Type B pancreatic cell (in vitro differentiated cells): ENCODE results near the gene HMCN1. TPM values are rescaled to one million over a fixed set of nuclear protein-coding genes. Genes with fewer than 3 reads are reported as not detected.

Experiments
- DNase-seq: peaks from one replicate; pipeline ENCODE4 v3.0.0; 2021; ENCODE audit warnings: mixed read lengths; ENCODE audit not compliant: unreplicated experiment; ENCODE audit errors: extremely low spot score
- H3K27ac Mint-ChIP-seq: 2 replicates; pipeline ENCODE4 v1.8.0; 2021; ENCODE audit warnings: mild to moderate bottlenecking, mixed read lengths
- H3K27me3 Mint-ChIP-seq: 2 replicates; pipeline ENCODE4 v1.8.0; 2021; ENCODE audit warnings: mixed read lengths
- H3K36me3 Mint-ChIP-seq: 2 replicates; pipeline ENCODE4 v1.8.0; 2021; ENCODE audit warnings: mixed read lengths
- H3K4me1 Mint-ChIP-seq: one replicate; pipeline ENCODE4 v1.8.0; 2021; ENCODE audit warnings: mixed read lengths; ENCODE audit not compliant: unreplicated experiment
- H3K4me3 Mint-ChIP-seq: 2 replicates; pipeline ENCODE4 v1.8.0; 2021; ENCODE audit warnings: mild to moderate bottlenecking, mixed read lengths
- H3K9me3 Mint-ChIP-seq: 2 replicates; pipeline ENCODE4 v1.8.0; 2021; ENCODE audit warnings: mixed read lengths
- total RNA-seq: library from RNA; stranded (reverse); gene quantifications from 2 replicates; pipeline ENCODE4 v1.2.1, GENCODE V29; 2021; ENCODE audit warnings: low replicate concordance
- TF ChIP-seq, protein P1 (sequence below): fragments of 200-600 bp; sonication (generic); conservative IDR thresholded peaks from 2 replicates; pipeline ENCODE4 v1.5.0; 2021; ENCODE audit warnings: antibody characterized with exemption, mild to moderate bottlenecking

HMCN1 gene
- total RNA-seq, 1 donor from 2014 or later: 13.2 TPM

DNA sequence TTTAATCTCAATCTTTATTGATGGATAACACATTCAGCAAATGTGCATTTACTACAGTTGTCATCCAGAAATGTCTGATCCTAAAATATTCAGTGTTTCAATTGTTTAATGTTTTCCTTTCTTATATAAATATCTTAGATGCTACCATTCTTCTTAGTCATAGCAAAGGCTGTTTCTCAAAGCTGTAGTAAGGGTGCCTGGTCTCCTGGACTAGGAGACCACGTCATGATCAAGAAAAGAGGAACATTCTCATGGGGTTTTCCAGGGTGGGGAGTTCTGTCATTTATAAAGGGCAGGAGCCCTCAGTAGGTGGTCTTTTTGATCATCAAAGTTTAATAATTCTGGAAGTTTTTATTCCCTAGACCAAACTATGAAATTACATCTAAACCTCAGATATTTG, 292.8 kb downstream of the HMCN1 start:
- H3K36me3 Mint-ChIP-seq: peaks cover 3% of the 10 kb centered on the region
- no peaks in the 10 kb centered on the region for H3K9me3 Mint-ChIP-seq
- no peak for DNase-seq
- H3K4me3 Mint-ChIP-seq: no peak overlapping the region
- no peak overlapping the region for H3K27ac Mint-ChIP-seq
- TF ChIP-seq, protein P1, sequence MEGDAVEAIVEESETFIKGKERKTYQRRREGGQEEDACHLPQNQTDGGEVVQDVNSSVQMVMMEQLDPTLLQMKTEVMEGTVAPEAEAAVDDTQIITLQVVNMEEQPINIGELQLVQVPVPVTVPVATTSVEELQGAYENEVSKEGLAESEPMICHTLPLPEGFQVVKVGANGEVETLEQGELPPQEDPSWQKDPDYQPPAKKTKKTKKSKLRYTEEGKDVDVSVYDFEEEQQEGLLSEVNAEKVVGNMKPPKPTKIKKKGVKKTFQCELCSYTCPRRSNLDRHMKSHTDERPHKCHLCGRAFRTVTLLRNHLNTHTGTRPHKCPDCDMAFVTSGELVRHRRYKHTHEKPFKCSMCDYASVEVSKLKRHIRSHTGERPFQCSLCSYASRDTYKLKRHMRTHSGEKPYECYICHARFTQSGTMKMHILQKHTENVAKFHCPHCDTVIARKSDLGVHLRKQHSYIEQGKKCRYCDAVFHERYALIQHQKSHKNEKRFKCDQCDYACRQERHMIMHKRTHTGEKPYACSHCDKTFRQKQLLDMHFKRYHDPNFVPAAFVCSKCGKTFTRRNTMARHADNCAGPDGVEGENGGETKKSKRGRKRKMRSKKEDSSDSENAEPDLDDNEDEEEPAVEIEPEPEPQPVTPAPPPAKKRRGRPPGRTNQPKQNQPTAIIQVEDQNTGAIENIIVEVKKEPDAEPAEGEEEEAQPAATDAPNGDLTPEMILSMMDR: no peak
- no peaks in the 10 kb centered on the region for H3K4me1 Mint-ChIP-seq
- H3K27me3 Mint-ChIP-seq: no peaks in the 10 kb centered on the region

DNA sequence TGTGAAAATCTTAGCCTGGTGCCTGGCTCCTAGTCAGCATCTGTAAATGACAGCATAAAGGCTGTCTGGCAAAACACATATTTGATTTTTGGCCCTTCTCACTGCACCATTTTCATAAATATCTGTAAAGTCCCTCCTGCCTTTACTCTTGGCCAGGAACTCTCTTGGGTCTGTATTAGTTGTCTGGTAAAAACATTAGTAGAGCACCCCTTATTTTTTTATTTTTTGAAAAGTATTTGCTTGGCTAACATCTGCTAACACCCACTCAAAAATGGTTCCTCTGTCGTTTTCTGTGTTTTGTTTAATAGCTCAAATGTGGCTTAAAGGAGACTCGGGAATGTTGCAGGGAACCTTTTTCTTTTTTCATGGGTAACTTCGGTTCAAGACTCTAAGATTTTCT, 293.4 kb downstream of the HMCN1 start:
- no peak for DNase-seq
- Mint-ChIP-seq H3K9me3 (no peaks in the 10 kb centered on the region), H3K36me3 (peaks cover 3% of the 10 kb centered on the region), H3K27ac (no peak overlapping the region), H3K4me1 (no peaks in the 10 kb centered on the region), H3K27me3 (no peaks in the 10 kb centered on the region), H3K4me3 (no peak overlapping the region)
- TF ChIP-seq, protein P1: no peak

DNA sequence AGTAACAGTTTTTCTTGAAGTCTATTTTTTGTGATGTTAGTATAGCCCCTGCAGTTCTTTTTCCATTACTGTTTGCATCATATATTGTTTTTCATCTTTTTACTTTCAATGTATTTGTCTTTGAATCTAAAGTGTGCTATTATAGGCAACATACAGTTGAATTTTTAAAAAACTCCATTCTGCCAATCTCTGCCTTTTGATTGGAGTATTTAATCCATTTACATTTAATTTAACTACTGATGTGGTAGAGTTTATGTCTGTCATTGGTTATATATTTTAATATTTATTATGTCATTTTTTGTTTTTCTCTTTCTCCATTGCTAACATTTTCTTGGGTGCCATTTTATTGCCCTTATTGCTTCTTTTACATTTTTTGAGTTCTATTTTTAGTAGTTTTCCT, 296.3 kb downstream of the HMCN1 start:
- TF ChIP-seq, protein P1: no peak
- H3K9me3 Mint-ChIP-seq: no peaks in the 10 kb centered on the region
- H3K4me1 Mint-ChIP-seq: no peaks in the 10 kb centered on the region

DNA sequence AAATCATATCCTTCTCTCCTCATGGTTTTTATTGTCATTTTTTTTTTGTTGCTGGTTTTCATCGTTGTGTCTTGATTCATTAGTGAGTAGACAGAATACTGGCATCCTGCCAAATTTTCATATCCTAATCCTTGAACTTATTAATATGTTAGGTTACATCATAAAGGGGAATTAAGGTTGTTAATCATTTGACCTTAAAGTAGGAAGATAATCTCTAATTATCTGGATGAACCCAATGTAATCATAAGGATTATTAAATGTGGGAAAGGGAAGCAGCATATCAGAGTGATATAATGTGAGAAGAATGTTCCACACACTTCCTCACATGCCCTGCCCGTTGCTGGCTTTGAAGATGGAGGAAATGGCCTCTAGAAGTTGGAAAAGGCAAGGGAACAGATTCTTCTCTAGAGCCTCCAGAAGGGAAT, 299.7 kb downstream of the HMCN1 start:
- Mint-ChIP-seq H3K4me1 (no peaks in the 10 kb centered on the region), H3K4me3 (no peak overlapping the region), H3K36me3 (peaks cover 3% of the 10 kb centered on the region), H3K27me3 (no peaks in the 10 kb centered on the region), H3K27ac (no peak overlapping the region), H3K9me3 (no peaks in the 10 kb centered on the region)
- TF ChIP-seq, protein P1: no peak
- DNase-seq: no peak

More for the DNA sequence above, 296.3 kb downstream of the HMCN1 start:
- H3K4me3 Mint-ChIP-seq: no peak overlapping the region
- H3K36me3 Mint-ChIP-seq: peaks cover 3% of the 10 kb centered on the region
- no peak overlapping the region for H3K27ac Mint-ChIP-seq
- no peaks in the 10 kb centered on the region for H3K27me3 Mint-ChIP-seq
- no peak for DNase-seq

DNA sequence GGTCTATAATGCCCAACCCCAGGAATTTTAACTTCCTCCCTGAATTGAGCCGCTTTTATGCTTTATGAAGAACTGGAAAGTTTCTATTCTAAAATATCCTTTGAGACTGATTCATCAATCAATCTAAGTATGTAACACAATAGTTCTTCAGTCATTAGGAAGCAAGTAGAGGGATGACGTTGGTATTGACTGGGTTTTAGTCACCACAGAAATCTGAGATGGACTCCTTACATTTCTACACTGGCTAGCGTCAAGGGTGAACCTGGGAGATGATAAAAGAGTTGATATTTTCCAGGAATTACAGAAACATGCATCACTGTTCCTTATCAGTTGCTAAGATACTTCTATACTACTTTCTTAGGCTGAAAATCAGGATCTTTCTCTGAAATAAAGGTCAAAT, 308.0 kb downstream of the HMCN1 start:
- TF ChIP-seq, protein P1: no peak
- no peaks in the 10 kb centered on the region for H3K36me3 Mint-ChIP-seq
- DNase-seq: no peak
- H3K4me3 Mint-ChIP-seq: no peak overlapping the region
- no peak overlapping the region for H3K27ac Mint-ChIP-seq
- H3K27me3 Mint-ChIP-seq: no peaks in the 10 kb centered on the region
- H3K9me3 Mint-ChIP-seq: no peaks in the 10 kb centered on the region
- H3K4me1 Mint-ChIP-seq: no peaks in the 10 kb centered on the region

DNA sequence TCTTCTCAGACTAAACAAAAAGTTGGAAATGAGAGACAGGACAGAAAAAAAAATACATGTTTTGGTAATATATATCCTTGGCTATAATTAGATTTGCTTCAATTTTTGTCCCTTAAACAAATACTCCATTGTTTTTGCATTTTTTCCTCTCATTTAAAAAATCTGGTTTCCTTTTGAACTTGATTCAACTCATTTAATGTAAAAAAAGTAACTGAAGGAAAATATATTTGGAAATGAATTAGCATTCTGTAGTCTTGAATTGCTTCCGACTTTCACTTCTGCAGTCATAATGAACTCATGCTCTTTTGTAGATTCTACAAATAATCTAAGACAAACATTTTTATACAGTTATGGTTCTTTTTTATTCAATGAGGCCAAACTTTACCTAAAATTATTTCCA, 309.1 kb downstream of the HMCN1 start:
- Mint-ChIP-seq H3K4me3 (no peak overlapping the region), H3K4me1 (no peaks in the 10 kb centered on the region), H3K27ac (no peak overlapping the region), H3K9me3 (no peaks in the 10 kb centered on the region), H3K27me3 (no peaks in the 10 kb centered on the region), H3K36me3 (no peaks in the 10 kb centered on the region)
- no peak for DNase-seq
- TF ChIP-seq, protein P1: no peak
